Inflammatory macrophage treated with lipopolysaccharide for 1 hour (primary cell): ENCODE measurements around the gene SUSD4.

ENCODE experiments used
- DNase-seq, 2 donors: peaks; one replicate each; pipeline ENCODE4 v3.0.0-alpha.2; 2020 to 2022

The SUSD4 gene

DNA sequence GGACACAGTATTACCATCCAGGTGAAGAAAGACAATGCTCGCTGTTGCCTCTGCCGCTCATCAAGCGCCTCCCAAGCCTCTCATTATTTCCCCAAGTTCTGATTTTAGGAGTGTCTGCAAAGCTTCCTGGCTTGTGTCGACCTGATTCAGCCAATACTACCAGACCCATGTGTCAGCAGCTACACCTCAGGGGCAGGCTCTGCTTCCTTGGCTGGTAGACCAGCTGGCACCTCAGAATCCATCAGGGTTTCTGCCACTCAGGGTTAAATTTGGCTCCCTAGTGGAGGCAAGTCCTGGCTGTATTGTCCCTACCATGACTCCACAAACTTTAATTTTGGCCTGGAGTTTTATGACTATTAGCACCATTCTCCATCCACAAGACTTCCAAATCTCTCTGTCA is 35.4 kb downstream of the SUSD4 start:
- no peak for DNase-seq

DNA sequence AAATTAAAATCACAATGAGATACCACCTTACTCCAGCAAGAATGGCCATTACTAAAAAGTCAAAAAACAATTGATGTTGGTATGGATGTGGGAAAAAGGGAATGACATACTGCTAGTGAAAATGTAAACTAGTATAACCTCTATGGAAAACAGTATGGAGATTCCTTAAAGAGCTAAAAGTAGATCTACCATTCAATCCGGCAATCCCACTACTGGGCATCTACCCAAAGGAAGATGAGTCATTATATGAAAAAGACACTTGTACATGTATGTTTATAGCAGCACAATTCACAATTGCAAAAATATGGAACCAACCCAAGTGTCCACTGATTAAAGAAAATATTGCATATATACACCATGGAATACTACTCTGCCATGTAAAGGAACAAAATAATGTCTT is 37.2 kb downstream of the SUSD4 start:
- DNase-seq, result no peak

DNA sequence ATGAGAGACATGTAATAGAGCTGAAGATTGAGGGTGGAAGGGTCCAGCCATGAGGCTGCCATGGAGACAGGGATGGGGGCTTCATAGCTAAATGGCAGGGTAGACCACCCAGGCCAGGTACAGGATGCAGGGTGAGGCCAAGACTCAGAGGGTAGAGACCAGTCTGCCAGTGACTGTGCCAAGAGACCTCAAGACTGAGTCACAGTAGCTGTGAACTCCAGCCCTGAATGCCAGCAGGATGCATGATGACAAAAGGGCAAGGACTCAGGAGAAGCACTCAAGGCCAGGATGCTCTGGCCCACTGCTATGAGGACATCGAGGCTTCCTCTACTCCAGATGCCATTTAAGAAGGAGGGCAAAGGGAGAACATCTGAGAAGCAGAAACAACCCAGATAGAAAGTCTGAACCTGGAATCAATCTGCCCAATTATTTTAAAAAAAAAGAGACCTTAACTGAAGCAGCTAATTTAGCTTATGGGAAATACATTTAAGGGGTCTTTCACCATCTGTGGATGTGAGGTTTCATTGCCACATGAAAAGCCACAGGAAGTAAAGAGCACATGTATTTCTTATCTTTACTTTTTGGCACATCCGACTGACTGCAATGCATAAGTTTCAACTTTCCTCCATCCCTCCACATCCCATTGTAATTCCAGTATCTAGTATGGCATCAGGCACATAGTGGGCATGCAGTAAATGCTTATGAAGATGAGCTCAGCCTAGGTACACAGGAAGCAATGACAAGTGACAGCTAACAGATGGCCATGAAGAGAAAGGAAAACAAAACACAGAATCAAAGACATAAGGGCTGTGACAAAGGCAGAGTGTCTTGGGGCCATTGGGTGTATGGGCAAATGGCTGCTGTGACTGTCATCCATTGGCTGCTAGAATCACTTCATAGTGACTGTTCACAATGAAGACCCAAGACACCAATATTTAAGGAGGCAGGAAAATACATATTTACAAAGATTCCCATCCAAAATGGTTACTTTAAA is 40.2 kb downstream of the SUSD4 start:
- DNase-seq, result no peak

DNA sequence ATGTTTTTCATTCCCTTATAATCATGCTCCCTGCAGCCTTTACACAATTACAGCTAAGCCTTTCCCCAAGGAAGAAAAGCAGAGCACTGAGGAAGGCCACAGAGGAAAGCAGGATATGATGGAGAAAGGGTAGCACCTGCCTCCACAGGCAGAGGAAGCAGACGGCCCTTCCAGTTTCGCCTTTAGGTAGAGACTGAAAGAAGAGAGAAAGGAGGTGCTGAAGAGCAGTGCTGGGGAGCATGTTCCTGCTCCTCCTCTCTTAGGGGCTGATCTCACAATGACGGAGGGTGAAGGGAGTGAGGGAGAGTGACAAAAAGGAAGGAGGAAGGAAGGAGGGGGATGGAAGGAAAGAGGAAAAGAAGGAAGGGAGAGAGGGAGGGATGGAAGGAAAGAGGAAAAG is 41.1 kb downstream of the SUSD4 start:
- DNase-seq, result no peak

DNA sequence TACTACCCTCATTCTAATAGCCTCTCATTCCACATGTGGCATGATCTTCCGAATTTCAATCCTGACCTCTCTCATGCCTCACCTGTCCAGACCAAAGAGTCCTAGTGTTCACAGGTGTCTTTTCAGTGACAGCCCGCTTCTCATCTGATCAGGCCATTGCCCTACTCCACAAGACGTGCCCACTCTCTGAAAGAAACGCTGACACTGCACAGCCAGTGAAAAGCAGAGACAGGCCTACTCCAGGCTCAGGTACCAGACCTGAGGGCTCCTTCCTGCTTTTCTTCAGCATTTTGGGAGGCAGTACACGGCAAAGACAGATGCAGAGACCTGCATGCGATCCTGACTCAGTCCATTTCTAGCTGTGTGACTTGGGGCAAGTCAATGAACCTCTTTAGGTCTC is 43.0 kb downstream of the SUSD4 start:
- DNase-seq, result no peak

DNA sequence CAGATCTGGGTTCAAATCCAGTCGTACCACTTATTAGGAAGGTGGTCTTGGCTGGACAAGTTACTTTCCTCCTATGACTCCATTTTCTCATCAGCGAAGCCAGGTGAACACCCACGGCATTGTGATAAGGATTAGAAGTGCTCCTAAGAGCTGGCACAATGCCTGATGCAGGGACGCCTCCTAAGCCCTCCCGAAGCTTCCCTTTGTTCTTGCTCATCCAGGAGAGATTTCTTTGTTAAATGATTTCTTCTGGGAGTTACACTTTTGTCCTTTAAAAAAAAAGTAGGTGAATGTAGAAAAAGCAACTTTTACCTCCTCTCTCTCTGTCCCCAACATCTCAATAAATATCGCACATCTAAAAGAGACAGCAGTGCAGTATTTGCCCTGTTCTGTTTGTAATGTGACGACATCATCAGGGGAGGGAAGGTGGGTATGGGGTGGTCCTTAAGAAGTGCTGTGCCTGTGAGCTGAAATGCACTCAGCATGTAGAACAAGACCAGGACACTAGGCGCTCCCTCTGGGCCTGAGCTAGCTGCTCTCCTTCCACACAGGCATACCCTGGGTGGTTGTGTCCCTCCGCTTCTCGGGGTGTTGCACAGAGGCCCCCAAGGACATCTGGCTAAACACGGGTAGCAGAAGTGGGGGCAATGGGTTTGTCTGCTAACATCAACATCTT is 43.9 kb downstream of the SUSD4 start:
- no peak for DNase-seq

DNA sequence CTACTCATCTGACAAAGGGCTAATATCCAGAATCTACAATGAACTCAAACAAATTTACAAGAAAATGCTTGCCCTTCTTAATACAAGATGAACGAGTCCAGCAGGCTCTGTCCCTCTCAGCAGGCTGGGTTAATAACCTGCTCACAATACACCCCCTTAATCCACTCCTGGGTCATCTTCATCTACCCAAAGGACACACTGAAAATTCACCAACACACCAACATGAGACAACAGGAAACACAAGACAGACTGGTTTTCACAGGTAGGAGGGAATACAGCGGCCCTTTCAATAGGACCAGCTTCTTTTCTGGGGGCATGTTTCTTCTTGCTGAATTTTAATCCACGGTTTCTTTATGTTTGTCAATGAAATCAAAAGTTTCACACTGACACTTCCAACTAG is 44.6 kb downstream of the SUSD4 start:
- DNase-seq, result no peak

DNA sequence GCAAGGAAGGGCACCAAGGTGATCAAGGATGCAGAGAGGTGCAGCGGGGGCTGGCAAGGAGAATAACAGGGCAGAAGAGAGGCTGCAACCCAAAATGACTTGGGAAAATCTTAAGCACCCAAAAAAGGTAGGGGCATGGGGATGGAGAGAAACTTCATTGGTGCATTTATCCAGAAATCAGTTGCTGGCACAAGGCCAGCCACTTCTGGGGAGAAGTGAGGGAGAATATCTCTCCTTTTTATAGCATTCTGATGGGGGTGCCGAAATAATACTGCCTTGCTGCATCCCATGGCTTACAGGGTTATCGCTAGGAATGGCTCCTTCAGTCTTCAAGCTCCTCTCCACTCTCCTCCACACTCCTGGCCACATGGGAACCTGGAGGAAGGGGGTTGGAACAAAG is 47.9 kb downstream of the SUSD4 start:
- DNase-seq, result no peak

DNA sequence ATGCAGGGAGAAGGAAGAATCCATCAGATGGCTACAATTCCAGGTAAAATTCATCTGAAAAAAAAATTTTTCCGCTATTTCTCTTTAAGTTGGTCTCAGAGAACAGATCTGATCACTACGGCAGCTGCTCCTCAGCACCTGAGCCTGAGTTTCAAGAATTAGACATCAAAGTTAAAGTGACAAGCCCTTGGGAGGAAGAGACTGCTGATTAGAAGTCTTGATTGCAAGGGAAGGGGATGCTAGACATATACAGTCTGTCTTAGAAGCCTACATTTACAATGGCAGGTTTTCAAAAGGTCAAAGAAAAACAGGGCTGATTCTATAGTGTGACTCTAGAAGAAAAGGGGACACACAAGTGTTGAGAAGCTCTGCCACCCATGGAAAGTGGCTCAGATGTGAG is 48.3 kb downstream of the SUSD4 start:
- no peak for DNase-seq

DNA sequence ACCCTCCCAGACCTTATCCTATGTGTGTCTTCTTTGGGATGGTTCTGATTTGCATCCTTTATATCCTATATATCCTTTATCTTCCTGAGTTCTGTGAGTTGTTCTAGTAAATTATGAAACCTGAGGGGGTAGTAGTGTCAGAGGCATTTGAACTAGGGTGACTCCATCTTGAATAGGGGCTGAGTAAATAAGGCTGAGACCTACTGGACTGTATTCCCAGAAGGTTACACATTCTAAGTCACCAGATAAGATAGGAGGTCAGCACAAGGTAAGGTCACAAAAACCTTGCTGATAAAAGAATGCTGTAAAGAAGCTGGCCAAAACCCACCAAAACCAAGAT is 50.6 kb downstream of the SUSD4 start:
- DNase-seq, result no peak

DNA sequence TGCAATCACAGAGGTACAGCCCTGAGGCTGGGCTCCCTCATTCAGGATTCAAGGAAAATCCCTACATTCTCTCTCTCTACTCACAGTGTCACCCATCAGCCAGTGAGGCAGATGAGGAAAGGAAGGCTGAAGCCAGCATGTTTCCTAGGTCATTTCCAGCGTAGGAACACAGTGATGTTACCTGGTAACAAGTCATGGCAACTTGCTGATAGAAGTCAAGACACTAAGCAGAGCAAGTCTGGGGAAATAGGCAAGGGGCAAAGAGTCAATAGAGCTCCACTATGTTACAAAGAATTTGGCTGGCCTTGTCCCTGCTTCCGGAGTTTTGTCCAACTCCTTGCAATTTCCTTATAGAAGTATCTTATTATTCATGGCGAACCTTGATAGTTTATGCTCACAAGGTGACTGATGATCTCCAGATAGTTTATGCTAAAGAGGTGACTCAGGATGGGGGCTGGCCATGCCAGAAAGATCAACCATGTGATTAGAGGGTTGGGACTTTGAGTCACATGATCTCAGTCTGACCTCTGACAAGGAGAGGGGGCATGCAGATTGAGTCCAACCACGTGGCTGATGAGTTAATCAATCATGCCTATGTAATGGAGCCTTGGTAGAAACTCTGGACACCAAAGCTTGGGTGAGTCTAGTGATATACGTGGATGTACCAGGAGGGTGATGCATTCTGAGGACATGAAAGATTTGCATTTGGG is 51.1 kb downstream of the SUSD4 start:
- DNase-seq, result no peak

DNA sequence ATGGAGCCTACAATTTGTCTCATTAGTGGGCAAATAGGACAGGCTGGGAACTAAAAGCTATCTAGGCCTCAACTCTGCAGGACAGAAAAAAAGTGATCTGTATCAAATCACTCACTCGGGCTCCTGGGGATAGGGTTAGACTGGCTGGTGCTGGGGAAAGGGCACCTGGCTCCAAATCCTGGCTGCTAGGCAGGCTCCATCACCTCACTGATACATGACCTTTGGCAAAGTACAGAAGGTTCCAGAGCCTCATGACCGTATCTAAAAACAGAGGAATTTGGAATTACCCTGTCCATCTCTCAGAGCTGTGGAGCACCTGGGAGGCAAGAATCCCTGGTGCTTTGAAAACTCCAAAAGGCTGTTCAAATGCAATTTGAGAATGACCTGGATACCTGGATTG is 51.7 kb downstream of the SUSD4 start:
- DNase-seq, result no peak

DNA sequence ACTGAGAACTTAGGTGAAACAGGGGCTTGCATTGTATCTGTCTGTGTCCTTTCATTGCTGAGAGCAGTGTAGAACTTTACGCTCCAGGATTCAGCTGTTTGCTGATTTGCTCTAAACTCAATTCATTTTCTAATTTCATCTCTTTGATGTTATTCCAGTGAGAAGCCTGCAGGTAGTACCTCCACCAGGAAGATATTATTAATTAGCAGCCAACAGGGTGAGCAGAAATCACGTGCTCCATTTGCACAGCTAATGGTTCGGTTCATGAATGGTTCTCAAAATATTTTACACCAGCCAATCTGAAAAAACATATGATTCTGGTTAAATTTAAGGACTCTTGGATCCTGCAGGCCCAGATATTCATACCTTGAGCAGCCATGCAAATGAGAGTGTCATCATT is 52.1 kb downstream of the SUSD4 start:
- DNase-seq, result no peak

DNA sequence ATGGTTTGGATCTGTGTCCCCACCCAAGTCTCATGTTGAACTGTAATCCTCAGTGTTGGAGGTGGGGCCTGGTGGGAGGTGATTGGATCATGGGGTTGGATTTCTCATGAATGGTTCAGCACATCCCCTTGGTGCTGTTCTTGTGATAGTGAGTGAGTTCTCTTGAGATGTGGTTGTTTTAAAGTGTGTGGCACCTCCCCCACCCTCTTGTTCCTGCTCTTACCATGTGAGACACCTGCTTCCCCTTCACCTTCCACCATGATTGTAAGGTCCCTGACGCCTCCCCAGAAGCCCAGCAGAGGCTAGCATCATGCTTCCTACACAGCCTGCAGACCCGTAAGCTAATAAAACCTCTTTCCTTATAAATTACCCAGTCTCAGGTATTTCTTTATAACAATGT is 55.8 kb downstream of the SUSD4 start:
- no peak for DNase-seq

DNA sequence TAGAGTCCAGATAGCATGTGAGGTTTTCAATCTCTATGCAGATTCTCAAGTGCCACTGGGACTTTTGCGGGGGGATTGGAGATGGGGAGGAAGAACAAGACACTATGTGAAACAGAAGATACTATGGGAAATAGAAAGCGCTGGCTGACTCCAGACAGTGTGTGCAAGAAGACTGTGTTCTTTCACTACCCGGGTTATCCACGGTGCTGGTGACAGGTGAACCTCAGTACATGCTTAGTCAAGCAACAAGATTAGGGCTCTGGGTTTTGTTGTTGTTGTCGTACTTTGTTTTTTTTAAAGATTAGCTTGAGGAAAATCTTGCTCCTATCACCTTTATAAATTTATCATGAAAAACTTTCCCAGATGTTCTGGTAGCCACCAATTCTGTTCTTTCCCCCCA is 56.4 kb downstream of the SUSD4 start:
- DNase-seq, result no peak

DNA sequence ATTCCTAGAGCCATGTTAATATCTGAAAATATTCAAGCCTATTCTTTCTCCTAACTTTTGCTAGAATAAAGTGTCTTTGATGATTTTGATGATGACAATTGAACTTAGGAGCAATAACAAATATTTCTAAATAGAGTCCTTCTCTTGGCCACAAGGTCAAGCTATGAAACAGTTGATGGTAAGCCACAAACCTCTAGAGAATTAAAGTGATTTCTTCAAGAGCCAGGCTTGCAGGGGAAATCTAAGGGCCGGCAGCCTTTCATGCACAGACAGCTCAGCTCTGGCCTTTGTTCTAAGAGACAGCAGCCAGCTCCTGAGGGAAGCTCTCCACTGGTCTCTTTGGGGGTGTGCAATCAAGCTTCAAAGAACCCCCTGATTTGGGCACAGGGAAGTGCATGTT is 59.0 kb downstream of the SUSD4 start:
- DNase-seq, result no peak

DNA sequence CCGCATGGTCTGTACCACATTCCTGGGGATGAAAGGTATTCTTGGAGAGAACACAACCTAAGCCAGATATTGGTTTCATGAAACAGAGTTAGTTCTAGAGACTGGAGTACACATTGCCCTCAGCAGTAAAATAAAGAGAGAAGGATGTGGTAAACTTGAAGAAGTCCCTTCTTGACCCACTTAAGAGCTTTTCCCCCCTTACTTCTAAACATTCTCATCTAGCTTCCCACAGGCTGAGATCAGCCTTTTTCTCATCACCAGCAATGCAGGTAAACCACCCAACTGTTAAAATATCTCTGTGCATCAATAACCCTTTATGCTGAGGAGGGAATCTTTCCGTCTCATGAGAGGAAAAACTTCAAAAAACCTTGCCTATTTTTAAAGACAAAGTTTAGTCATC is 62.6 kb downstream of the SUSD4 start:
- DNase-seq, result no peak

DNA sequence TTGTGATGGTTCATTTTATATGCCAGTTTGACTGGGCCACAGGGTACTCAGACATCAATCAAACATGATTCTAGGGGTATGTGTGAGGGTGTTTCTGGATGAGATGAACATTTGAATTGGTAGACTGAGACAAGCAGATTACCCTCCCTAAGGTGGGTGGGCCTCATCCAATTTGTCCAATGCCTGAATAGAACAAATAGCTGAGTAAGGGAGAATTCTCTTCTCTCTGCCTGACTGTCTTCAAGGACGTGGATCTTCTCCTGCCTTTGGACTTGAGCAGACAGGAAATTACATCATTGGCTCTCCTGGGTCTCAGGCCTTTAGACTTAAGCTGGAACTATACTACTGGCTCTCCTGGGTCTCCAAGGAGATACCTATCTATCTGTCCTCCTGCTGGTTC is 64.4 kb downstream of the SUSD4 start:
- DNase-seq, result no peak

DNA sequence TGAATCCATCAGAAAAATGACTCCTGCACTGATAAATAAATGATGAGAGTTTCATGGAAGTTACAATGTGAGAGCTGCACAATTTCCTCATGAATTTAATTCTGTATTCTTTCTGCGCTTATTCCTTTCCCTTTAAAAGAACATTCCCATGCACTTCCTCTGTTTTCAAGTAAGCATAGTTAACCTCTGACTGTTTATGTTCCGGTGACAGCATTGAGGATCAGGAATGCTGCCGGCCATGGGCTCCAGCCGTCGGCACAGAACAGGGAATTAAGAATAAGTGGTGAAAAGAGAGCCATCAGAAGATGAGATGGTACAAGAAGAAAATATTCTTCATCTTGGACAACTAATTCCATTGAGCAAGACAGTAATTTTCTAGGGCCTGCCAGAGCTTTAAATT is 65.3 kb downstream of the SUSD4 start:
- no peak for DNase-seq

DNA sequence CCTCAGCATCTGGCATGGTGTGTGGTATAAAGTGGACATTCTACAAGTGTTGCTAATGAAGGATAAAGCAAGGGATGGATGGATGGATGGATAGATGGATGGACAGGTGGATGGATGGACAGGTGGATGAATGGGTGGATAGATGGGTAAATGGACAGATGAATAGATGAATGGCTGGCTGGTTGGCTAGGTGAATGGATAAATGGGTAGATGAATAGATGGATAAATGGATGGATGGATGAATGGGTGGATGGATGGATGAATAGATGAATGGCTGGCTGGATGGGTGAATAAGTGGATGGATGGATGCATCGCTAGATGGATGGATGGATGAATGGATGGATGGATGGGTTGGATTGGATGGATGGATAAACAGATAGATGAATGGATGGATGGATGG is 66.2 kb downstream of the SUSD4 start:
- no peak for DNase-seq

DNA sequence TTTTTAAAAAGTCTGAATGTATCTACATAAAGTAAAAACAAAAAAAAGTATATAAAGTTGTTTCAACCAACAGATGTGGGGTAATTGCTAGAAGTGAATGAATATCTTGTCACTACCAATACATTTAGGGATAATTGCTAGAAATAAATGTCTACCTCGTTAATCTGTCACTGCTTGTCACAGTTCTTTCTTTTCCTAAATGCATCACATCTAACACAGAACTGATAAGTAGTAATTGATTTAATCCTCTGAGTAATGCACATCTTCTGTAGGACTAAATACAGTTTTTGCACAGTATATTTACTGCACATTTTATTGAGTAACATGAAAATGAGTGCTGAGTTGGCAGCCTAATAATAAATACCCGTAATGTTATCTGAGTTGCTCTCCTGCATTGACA is 72.2 kb downstream of the SUSD4 start:
- no peak for DNase-seq

DNA sequence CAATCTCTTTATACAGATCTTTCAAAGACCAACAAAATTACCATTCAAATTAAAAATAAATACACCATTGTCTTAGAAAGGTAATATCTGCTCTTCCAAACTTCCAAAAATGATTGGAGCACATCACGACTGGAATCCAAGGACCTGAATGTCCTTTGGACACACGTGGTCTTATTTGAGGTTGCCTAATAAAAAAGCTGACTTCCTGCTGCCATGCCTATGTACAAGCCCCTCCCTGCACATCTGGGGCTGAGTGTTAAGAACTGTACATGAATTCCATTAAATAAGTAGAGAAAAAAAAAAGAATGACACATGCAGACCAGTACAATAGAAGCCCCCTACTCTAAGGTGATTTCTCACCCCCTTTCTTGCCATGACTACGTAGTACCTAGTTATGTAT is 73.6 kb downstream of the SUSD4 start:
- no peak for DNase-seq

DNA sequence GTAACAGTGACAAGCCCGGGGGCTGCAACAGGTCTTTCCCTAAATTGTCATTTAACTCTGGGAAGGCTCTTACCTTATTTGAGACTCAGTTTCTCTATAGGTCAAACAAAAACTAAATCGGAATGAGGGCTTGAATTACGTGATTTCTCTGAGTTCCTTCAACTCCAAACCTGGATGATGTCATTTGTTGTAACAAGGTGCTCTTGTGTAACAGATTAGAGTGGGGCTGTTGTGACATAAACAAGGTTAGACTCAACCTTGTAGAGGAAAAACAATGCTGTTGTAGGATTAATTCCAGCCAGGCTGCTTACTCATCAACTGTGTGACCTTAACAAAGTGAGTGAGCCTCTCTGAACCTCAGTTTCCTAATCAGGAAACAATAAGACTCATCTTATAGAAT is 74.4 kb downstream of the SUSD4 start:
- DNase-seq, result no peak

DNA sequence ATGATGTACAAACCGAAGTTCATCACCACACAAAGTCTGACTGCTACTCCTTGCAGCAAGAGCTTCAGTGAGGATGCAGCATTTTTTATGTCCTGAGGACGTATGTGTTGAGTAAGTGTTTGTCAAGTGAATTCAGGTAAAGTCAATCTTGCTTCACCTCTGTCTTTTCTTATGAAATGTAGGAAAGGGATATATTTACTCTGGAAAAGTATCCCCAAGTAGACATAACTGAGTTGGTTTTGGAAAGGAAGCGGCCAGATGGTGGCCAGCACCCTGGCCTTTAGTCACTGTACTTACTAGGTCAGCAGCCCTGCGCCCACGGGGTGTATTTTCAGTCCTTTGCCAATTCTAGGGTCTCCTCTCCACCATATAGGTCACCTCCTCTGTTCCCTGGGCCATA is 75.2 kb downstream of the SUSD4 start:
- no peak for DNase-seq
